Ishikawa (cell line): ENCODE measurements around the gene ABHD11.
A peak's percentile ranks its signal among the peaks of the same experiment; 100 is the strongest.

ENCODE experiments used
- CEBPB ChIP-seq: IDR thresholded peaks from 2 replicates; pipeline ENCODE4 v1.6.1; 2012
- CREB1 ChIP-seq: IDR thresholded peaks from 2 replicates; pipeline ENCODE4 v1.6.1; 2012; ENCODE audit warnings: low read depth
- EGR1 ChIP-seq: IDR thresholded peaks from 2 replicates; pipeline ENCODE4 v1.6.1; 2012
- EP300 ChIP-seq: IDR thresholded peaks from 2 replicates; pipeline ENCODE4 v1.6.1; 2012; ENCODE audit warnings: borderline replicate concordance
- NFIC ChIP-seq: IDR thresholded peaks from 2 replicates; pipeline ENCODE4 v1.6.1; 2012
- RAD21 ChIP-seq: IDR thresholded peaks from 2 replicates; pipeline ENCODE4 v1.6.1; 2012; ENCODE audit warnings: low read depth
- TAF1 ChIP-seq: IDR thresholded peaks from 2 replicates; pipeline ENCODE4 v1.6.1; 2012; ENCODE audit warnings: low read depth, mild to moderate bottlenecking
- TCF12 ChIP-seq: IDR thresholded peaks from 2 replicates; pipeline ENCODE4 v1.6.1; 2012; ENCODE audit warnings: low read depth
- TEAD4 ChIP-seq: IDR thresholded peaks from 2 replicates; pipeline ENCODE4 v1.6.1; 2012
- YY1 ChIP-seq: IDR thresholded peaks from 2 replicates; pipeline ENCODE4 v1.6.1; 2012; ENCODE audit warnings: low read depth
- ZBTB7A ChIP-seq: IDR thresholded peaks from 2 replicates; pipeline ENCODE4 v1.6.1; 2012; ENCODE audit warnings: low read depth
- TF ChIP-seq, protein P1 (sequence below): IDR thresholded peaks from 2 replicates; pipeline ENCODE4 v1.6.1; 2012
- TF ChIP-seq, protein P2 (sequence below): IDR thresholded peaks from 2 replicates; pipeline ENCODE4 v1.6.1; 2012; ENCODE audit warnings: low read depth, mild to moderate bottlenecking
- TF ChIP-seq, protein P3 (sequence below): IDR thresholded peaks from 2 replicates; pipeline ENCODE4 v1.6.1; 2012

Gene ABHD11

DNA sequence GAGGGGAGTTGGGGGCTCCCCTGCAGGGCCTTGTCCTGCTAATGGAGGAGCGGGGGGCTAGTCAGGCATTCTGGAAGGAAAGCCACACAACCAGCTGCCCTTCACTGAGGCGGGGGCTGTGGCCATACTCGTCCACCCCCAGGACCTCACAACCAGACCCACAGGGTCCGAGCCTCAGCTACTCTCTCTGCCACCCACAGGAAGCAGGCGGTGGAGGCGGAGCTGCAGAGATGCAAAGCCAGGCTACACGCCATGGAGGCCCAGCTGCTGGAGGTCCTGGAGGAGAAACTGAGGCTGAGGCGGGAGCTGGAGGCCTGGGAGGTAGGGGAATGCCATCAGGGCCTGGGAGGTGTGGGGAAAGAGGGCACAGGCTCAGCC, 3.1 kb downstream of the ABHD11 start:
- no peak for TF ChIP-seq CREB1
- TF ChIP-seq TAF1, result no peak
- TF ChIP-seq EGR1, result no peak
- TF ChIP-seq TCF12, result no peak
- no peak for TF ChIP-seq ZBTB7A
- TF ChIP-seq, protein P1, sequence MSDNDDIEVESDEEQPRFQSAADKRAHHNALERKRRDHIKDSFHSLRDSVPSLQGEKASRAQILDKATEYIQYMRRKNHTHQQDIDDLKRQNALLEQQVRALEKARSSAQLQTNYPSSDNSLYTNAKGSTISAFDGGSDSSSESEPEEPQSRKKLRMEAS, result no peak

DNA sequence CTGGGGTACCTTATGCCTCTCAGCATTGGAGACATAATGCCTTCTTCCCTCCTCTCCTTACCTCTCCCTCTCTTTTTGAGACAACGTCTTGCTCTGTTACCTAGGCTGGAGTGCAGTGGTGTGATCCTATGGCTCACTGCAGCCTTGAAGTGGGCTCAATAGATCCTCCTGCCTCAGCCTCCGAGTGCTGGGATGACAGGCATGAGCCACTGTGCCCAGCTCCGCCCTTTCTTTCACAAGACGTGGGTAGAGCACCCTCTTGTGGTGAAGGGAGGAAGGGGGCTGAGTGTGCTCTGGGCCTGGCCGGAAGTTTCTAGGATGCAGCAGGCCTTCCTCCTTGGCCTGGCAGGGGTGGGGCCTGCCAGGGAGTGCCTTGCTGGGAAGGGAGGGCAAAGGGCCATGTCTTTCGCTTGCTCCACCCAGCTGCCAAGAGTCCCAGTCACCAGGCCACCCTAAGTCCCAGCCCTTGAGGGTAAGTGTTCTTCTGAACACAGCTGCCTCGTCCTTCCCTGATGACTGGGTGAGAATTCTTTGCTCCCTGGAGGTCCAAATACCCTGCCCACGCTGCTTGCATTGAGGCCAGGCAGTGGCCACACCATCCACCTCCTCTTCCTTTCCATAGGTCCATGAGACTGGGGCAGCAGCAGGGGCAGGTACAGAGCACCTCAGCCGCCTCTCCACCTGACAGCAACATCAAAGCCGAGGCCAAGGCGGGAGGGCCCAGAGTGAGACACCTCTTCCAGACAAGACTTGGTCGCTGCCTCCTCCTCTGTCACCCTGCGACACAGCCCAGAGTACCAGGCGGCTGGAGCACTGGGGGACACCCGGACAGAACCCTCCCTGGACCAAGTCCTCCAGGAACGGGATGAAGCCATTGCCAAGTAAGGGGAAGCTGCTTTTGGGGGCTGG, 3.7 kb downstream of the ABHD11 start:
- peak; percentile 73 for TF ChIP-seq CEBPB
- TF ChIP-seq, protein P1, result peak; percentile 81
- peak; percentile 87 for TF ChIP-seq RAD21
- TF ChIP-seq TEAD4, result peak; percentile 33; the same call in 1 of the 2 replicates
- TF ChIP-seq CREB1, result no peak
- no peak for TF ChIP-seq NFIC
- no peak for TF ChIP-seq TAF1
- 0 out of 2 replicates have a peak, but pooled peaks have one; percentile 46 for TF ChIP-seq YY1
- TF ChIP-seq TCF12, result peak; percentile 13; the same call in 1 of the 2 replicates

DNA sequence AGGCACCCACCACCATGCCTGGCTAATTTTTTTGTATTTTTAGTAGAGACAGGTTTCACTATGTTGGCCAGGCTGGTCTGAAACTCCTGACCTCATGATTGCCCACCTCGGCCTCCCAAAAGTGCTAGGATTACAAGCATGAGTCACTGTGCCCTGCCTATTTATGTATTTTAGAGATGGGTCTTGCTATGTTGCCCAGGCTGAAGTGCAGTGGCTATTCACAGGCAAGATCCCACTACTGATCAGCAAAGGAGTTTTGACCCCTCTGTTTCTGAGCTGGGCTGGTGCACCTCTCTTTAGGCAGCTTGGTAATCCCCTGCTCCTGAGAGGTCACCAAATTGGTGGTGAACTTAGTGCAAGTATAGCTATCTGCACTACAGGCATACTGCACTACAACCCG, 6.2 kb downstream of the ABHD11 start:
- TF ChIP-seq CEBPB (no peak), TCF12 (no peak), CREB1 (no peak), EGR1 (no peak), NFIC (no peak), RAD21 (no peak), TEAD4 (no peak), TAF1 (no peak), ZBTB7A (no peak)
- TF ChIP-seq, protein P1, result no peak

DNA sequence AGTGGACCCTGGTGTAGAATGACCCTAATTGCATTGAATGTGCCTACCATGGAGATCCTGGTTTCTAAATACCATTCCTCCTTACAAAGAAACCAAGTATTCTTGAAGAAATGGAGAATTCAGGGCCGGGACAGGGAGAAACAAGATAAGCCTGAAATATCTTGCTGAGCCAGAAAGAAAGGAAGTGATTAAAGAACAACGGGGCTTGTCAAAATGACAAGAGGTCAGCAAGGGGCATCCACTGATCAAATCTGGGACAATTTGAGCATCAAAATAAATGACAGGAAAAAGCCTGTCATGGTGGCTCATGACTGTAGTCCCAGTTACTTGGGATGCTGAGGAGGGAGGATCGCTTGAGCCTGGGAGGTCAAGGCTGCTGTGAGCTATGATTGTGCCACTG, 8.1 kb downstream of the ABHD11 start:
- TF ChIP-seq, protein P2, sequence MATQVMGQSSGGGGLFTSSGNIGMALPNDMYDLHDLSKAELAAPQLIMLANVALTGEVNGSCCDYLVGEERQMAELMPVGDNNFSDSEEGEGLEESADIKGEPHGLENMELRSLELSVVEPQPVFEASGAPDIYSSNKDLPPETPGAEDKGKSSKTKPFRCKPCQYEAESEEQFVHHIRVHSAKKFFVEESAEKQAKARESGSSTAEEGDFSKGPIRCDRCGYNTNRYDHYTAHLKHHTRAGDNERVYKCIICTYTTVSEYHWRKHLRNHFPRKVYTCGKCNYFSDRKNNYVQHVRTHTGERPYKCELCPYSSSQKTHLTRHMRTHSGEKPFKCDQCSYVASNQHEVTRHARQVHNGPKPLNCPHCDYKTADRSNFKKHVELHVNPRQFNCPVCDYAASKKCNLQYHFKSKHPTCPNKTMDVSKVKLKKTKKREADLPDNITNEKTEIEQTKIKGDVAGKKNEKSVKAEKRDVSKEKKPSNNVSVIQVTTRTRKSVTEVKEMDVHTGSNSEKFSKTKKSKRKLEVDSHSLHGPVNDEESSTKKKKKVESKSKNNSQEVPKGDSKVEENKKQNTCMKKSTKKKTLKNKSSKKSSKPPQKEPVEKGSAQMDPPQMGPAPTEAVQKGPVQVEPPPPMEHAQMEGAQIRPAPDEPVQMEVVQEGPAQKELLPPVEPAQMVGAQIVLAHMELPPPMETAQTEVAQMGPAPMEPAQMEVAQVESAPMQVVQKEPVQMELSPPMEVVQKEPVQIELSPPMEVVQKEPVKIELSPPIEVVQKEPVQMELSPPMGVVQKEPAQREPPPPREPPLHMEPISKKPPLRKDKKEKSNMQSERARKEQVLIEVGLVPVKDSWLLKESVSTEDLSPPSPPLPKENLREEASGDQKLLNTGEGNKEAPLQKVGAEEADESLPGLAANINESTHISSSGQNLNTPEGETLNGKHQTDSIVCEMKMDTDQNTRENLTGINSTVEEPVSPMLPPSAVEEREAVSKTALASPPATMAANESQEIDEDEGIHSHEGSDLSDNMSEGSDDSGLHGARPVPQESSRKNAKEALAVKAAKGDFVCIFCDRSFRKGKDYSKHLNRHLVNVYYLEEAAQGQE, result no peak
- TF ChIP-seq NFIC, result no peak
- no peak for TF ChIP-seq ZBTB7A
- TF ChIP-seq EP300, result no peak

DNA sequence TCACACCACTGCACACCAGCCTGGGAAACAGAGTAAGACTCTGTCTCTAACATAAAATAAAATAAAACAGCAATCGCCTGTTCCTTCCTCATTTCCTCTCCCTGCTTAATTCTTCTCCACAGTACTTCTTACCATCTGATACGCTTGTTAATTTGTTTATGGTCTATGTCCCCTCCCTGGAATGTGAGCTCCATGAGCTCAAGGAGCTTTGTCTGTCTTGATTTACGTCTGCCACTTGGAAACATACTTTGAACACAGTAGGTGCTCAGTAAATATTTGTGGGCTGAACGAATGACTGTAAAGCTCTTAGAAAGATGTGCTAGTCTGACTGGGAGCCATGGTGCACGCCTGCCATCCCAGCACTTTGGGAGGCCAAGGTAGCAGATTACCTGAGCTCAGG, 10.1 kb downstream of the ABHD11 start:
- TF ChIP-seq TCF12 (no peak), TAF1 (no peak), TEAD4 (0 out of 2 replicates have a peak, but pooled peaks have one; percentile 26)

DNA sequence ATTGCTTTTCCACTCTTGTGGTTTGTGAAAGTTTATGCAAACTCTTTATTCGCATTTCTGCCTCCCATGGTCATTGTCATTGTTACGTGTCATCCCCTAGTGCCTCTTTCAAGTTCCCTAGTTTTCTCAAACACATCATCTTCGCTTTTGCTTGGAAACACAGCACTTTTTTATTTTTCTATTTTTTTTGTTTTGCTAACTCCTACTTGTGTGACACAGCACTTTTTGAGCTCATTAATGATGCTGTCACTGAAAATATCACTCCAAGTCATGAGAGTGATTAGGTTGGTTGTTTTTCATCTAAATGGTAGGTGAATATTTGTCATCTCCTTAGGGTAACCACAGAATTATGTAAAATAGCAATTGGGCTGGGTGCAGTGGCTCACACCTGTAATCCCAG, 10.7 kb downstream of the ABHD11 start:
- TF ChIP-seq CREB1 (no peak), RAD21 (no peak), TAF1 (no peak), CEBPB (no peak), EGR1 (no peak), YY1 (no peak), EP300 (no peak), NFIC (no peak), ZBTB7A (no peak)
- TF ChIP-seq, protein P2, result no peak
- TF ChIP-seq, protein P3, sequence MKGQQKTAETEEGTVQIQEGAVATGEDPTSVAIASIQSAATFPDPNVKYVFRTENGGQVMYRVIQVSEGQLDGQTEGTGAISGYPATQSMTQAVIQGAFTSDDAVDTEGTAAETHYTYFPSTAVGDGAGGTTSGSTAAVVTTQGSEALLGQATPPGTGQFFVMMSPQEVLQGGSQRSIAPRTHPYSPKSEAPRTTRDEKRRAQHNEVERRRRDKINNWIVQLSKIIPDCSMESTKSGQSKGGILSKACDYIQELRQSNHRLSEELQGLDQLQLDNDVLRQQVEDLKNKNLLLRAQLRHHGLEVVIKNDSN, result no peak

DNA sequence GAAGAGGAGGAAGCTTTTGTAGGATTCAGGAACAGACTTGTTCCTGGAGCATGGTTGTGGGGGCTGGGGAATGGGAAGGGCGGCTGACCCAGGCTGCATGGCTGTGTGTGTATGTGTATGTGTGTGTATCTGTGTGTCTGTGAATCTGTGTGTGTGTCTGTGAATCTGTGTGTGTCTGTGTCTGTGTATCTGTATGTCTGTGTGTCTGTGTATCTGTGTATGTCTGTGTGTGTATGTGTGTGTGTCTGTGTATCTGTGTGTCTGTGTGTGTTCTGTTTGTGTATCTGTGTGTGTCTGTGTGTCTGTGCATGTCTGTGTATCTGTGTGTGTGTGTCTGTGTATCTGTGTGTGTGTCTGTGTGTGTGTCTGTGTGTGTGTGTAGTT, 12.5 kb downstream of the ABHD11 start:
- TF ChIP-seq, protein P2, result no peak
- TF ChIP-seq YY1 (no peak), EGR1 (no peak), ZBTB7A (no peak), CEBPB (no peak)
- TF ChIP-seq, protein P1, result no peak
